ENCODE results near the gene CPT1B.

CPT1B gene

GRCh38 chr22:50583294-50583861, 5.2 kb upstream of the CPT1B start:
- Histone ChIP-seq H3K9me3 (ENCODE audit: insufficient read depth, low read length) (no peaks in the 10 kb centered on the region), H3K4me1 (ENCODE audit: insufficient read depth, insufficient read length) (peaks cover 4% of the 10 kb centered on the region), H3K27me3 (ENCODE audit: insufficient read depth, insufficient read length) (no peaks in the 10 kb centered on the region), H3K9ac (ENCODE audit: insufficient read length, low read depth) (peak overlapping the region; percentile 95), H3K36me3 (ENCODE audit: insufficient read depth, insufficient read length, low read length) (peaks cover 28% of the 10 kb centered on the region), H3K4me3 (ENCODE audit: insufficient read length, low read depth) (peak overlapping the region; percentile 84)
- no peak for DNase-seq (ENCODE audit: low read depth, low spot score)
- TF ChIP-seq ZNF274 (IDR thresholded peaks at IDR 0.05; ENCODE audit: low read depth, low read length) (no peak), YY1 (IDR thresholded peaks at IDR 0.05; ENCODE audit: insufficient read depth, insufficient read length) (no peak), SUZ12 (IDR thresholded peaks at IDR 0.05; ENCODE audit: extremely low read depth, insufficient read depth, insufficient read length) (no peak)

DNA sequence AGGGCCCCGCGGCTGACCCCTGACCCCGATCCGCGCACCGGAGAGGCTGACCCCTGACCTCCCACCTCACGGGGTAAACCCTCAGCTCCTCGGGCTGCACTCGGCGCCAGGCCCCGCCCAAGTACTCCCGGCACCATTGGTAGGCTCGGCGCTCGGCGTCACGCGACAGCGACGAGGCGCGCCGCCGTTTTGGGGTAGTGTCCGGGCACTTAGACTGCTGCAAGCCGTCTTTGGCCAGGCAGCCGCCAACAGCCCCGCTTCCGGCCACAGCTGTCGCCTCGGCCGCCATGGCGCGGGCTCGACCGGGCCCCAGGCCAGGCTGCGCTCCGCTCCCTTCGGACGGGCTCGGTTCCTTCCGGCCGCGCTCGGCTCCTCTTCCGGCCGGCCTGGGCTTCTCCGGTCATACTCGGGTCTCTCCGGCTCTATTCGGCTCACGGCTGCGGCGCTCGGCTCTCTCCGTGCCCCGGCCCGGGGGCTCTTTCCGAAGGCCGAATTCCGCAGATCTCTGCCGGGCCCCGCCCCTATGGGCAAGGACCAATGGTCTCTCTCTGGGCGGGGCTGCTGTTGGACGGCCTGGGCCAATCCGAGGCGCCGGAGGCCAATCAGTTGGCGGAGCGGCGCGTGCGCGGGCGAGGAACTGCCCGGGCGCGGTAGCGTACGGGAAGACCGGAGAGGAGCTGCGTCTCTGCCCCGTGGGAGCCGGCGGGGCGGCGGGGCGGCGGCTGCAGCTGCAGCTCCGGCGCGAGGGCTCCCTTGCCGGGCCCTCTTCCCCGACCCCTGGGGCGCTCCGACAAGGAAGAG, 4.5 kb upstream of the CPT1B start, which contains the start of gene CHKB:
CHKB (minus strand) TSS at position 357 of the 801 bp plus-strand sequence; CDS start at position 289, 68 bp downstream.
- DNase-seq (ENCODE audit: low read depth, low spot score): peak; percentile 87

DNA sequence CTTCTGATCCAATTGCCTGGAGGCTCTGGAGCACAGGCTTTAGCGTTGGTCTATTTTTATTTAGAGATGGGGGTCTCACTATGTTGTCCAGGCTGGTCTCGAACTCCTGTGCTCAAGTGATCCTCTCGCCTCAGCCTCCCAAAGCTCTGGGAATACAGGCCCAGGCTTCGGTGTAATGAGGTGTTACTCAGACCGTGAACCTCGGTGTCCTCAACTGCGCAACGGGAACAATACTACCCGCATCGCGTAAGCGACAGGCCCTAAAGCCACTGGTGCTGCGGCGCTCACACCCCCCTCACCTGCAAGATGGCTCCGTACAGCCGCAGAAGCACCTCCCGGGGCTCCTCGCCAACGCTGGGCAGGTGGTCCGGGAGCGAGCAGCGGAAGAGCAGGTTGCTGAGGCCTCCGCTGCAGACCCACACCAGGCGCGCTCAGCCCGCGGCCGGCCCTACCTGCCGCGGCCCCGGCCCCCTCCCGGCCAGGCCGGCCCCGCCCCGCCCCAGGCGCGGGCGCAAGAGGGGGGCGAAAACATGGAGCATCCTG, 3.8 kb upstream of the CPT1B start:
- Histone ChIP-seq H3K9me3 (ENCODE audit: insufficient read depth, low read length) (no peaks in the 10 kb centered on the region), H3K4me1 (ENCODE audit: insufficient read depth, insufficient read length) (peaks cover 4% of the 10 kb centered on the region), H3K36me3 (ENCODE audit: insufficient read depth, insufficient read length, low read length) (peaks cover 35% of the 10 kb centered on the region), H3K9ac (ENCODE audit: insufficient read length, low read depth) (peak overlapping the region; percentile 93), H3K4me3 (ENCODE audit: insufficient read length, low read depth) (peak overlapping the region; percentile 72), H3K27me3 (ENCODE audit: insufficient read depth, insufficient read length) (no peaks in the 10 kb centered on the region)
- no peak for TF ChIP-seq SUZ12 (IDR thresholded peaks at IDR 0.05; ENCODE audit: extremely low read depth, insufficient read depth, insufficient read length)
- TF ChIP-seq YY1 (IDR thresholded peaks at IDR 0.05; ENCODE audit: insufficient read depth, insufficient read length): no peak
- no peak for TF ChIP-seq ZNF274 (IDR thresholded peaks at IDR 0.05; ENCODE audit: low read depth, low read length)
- no peak for DNase-seq (ENCODE audit: low read depth, low spot score)

More for the DNA sequence above, 4.5 kb upstream of the CPT1B start, which contains the start of gene CHKB:
- Histone ChIP-seq H3K27me3 (ENCODE audit: insufficient read depth, insufficient read length) (no peaks in the 10 kb centered on the region), H3K4me1 (ENCODE audit: insufficient read depth, insufficient read length) (peaks cover 4% of the 10 kb centered on the region), H3K4me3 (ENCODE audit: insufficient read length, low read depth) (peak within 1 kb of the TSS; percentile 84), H3K9me3 (ENCODE audit: insufficient read depth, low read length) (no peaks in the 10 kb centered on the region), H3K36me3 (ENCODE audit: insufficient read depth, insufficient read length, low read length) (peaks cover 28% of the 10 kb centered on the region), H3K9ac (ENCODE audit: insufficient read length, low read depth) (peak within 1 kb of the TSS; percentile 95)
- TF ChIP-seq ZNF274 (IDR thresholded peaks at IDR 0.05; ENCODE audit: low read depth, low read length) (no peak), YY1 (IDR thresholded peaks at IDR 0.05; ENCODE audit: insufficient read depth, insufficient read length) (no peak), SUZ12 (IDR thresholded peaks at IDR 0.05; ENCODE audit: extremely low read depth, insufficient read depth, insufficient read length) (no peak)

DNA sequence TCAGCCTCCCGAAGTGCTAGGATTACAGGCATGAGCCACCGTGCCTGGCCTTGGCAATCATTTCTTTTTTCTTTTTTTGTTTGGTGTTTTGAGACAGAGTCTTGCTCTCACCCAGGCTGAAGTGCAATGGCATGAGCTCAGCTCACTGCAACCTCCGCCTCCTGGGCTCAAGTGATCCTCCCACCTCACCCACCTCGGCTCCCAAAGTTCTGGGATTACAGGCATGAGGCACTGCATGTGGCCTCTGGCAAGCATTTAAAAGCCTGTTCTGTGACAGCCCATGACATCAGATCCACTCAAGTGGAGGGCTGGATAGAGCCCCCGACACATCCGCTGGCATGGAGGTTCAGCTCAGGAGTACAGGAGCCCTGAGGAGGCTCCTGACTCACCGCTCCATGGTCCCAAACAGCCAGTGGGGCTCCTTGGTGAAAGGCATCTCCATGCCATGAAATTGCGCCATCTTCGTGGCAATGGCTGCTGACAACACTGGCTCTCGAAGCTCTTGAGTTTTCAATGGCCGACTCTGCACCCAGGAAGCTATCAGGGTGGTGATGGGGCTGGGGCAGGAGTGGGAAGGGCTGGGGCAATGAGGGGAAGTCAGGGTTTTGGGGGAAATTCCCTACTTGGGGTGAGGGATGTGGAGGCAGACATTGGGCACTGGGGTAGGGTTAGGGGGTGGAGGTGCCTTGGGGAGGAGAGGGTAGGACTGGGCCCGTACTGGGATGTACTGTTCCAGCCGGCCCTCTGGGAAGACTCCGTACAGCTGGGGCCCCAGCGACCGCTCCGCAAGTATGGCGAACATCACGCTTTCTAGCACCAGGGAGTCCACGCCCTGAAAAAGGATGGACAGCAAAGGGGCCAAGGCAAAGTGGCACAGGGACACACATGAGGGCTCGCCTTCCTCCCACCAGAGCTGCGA, 3.1 kb upstream of the CPT1B start:
- no peak for DNase-seq (ENCODE audit: low read depth, low spot score)
- H3K9me3 ChIP-seq (ENCODE audit: insufficient read depth, low read length): no peaks in the 10 kb centered on the region
- H3K27me3 ChIP-seq (ENCODE audit: insufficient read depth, insufficient read length): no peaks in the 10 kb centered on the region
- peak overlapping the region; percentile 72 for H3K4me3 ChIP-seq (ENCODE audit: insufficient read length, low read depth)
- H3K36me3 ChIP-seq (ENCODE audit: insufficient read depth, insufficient read length, low read length): peaks cover 39% of the 10 kb centered on the region
- peak overlapping the region; percentile 93 for H3K9ac ChIP-seq (ENCODE audit: insufficient read length, low read depth)
- no peak for TF ChIP-seq YY1 (IDR thresholded peaks at IDR 0.05; ENCODE audit: insufficient read depth, insufficient read length)
- no peak for TF ChIP-seq SUZ12 (IDR thresholded peaks at IDR 0.05; ENCODE audit: extremely low read depth, insufficient read depth, insufficient read length)
- TF ChIP-seq ZNF274 (IDR thresholded peaks at IDR 0.05; ENCODE audit: low read depth, low read length): no peak
- H3K4me1 ChIP-seq (ENCODE audit: insufficient read depth, insufficient read length): peaks cover 4% of the 10 kb centered on the region

GRCh38 chr22:50579752-50580151, 1.5 kb upstream of the CPT1B start:
- no peak overlapping the region for H3K9ac ChIP-seq (ENCODE audit: insufficient read length, low read depth)
- H3K9me3 ChIP-seq (ENCODE audit: insufficient read depth, low read length): no peaks in the 10 kb centered on the region
- peaks cover 50% of the 10 kb centered on the region for H3K36me3 ChIP-seq (ENCODE audit: insufficient read depth, insufficient read length, low read length)
- DNase-seq (ENCODE audit: low read depth, low spot score): no peak
- H3K27me3 ChIP-seq (ENCODE audit: insufficient read depth, insufficient read length): no peaks in the 10 kb centered on the region
- no peak overlapping the region for H3K4me3 ChIP-seq (ENCODE audit: insufficient read length, low read depth)
- TF ChIP-seq SUZ12 (IDR thresholded peaks at IDR 0.05; ENCODE audit: extremely low read depth, insufficient read depth, insufficient read length) (no peak), YY1 (IDR thresholded peaks at IDR 0.05; ENCODE audit: insufficient read depth, insufficient read length) (no peak), ZNF274 (IDR thresholded peaks at IDR 0.05; ENCODE audit: low read depth, low read length) (no peak)
- H3K4me1 ChIP-seq (ENCODE audit: insufficient read depth, insufficient read length): peaks cover 4% of the 10 kb centered on the region

DNA sequence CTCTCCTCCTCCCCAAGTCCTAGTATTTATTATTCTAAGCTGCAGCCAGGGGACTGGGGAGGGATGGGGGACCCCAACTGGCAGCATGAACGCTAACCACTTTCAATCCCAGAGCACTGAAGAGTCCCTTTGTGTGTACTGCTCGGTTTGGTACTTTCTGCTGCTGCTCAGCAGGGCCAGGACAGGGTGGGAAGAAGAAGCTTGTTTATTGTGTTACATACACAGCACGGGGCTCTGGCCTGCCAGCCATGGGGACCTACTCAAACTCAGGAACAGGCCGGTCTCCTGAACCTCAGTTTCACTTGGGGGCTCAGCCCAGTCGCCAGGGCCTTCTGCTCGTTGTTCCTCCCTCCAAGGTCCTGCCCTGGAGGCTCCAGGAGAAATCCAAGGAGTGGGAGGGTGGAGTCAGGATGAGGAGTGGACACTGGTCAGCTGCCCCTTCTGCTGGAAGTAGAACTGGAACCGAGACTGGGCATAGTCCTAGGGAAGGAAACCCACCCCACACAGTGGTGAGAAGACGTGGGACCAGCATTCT, 616 bp upstream of the CPT1B start:
- peaks cover 59% of the 10 kb centered on the region for H3K36me3 ChIP-seq (ENCODE audit: insufficient read depth, insufficient read length, low read length)
- no peak overlapping the region for H3K4me3 ChIP-seq (ENCODE audit: insufficient read length, low read depth)
- H3K27me3 ChIP-seq (ENCODE audit: insufficient read depth, insufficient read length): no peaks in the 10 kb centered on the region
- no peaks in the 10 kb centered on the region for H3K9me3 ChIP-seq (ENCODE audit: insufficient read depth, low read length)
- H3K4me1 ChIP-seq (ENCODE audit: insufficient read depth, insufficient read length): peaks cover 4% of the 10 kb centered on the region
- no peak for TF ChIP-seq ZNF274 (IDR thresholded peaks at IDR 0.05; ENCODE audit: low read depth, low read length)
- TF ChIP-seq YY1 (IDR thresholded peaks at IDR 0.05; ENCODE audit: insufficient read depth, insufficient read length): no peak
- TF ChIP-seq SUZ12 (IDR thresholded peaks at IDR 0.05; ENCODE audit: extremely low read depth, insufficient read depth, insufficient read length): no peak
- H3K9ac ChIP-seq (ENCODE audit: insufficient read length, low read depth): no peak overlapping the region
- no peak for DNase-seq (ENCODE audit: low read depth, low spot score)

Measured in NT2/D1 (cell line).